ENCODE data around the gene MED25.
"Not testable (repeated sequence)": the region's sequence is repeated elsewhere in the genome, so short reads cannot be mapped to it uniquely, and the experiment has no call there.

The MED25 gene

DNA sequence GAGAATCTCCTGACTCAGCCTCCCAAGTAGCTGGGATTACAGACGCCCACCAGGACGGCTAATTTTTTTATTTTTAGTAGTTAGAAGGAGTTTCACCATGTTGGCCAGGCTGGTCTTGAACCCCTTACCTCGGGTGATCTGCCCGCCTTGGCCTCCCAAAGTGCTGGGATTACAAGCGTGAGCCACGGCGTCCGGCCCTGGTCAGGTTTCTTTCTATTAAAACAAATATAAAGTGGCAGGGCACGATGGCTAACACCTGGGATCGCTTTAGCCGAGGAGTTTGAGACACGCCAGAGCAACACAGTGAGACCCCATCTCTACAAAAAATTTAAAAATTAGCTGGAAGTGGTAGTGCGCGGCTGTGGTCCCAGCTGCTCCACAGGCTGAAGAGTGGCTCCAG, 1.5 kb upstream of the MED25 start:
- Histone ChIP-seq H3K27me3 (ENCODE audit: low read length) (no peaks in the 10 kb centered on the region), H3K79me2 (ENCODE audit: insufficient read depth, low read length) (peaks cover 27% of the 10 kb centered on the region), H2AFZ (ENCODE audit: low read depth, low read length, severe bottlenecking) (no peak overlapping the region), H3K4me2 (ENCODE audit: low read depth, low read length, poor library complexity, severe bottlenecking) (no peak overlapping the region), H3K36me3 (ENCODE audit: low read length) (no peaks in the 10 kb centered on the region), H4K20me1 (ENCODE audit: low read depth, low read length) (no peaks in the 10 kb centered on the region), H3K9ac (ENCODE audit: low read length) (no peak overlapping the region), H3K9me2 (replicated peaks; ENCODE audit: insufficient read depth, low read length) (no peaks in the 10 kb centered on the region), H3F3A (ENCODE audit: insufficient read depth) (peaks cover 32% of the 10 kb centered on the region), H3K4me3 (ENCODE audit: insufficient read depth, low read length, poor library complexity, severe bottlenecking) (no peak overlapping the region), H3K9me3 (ENCODE audit: insufficient read depth, low read length) (no peaks in the 10 kb centered on the region), H3K27ac (ENCODE audit: low read depth, low read length) (no peak overlapping the region)
- TF ChIP-seq EZH2phosphoT487 (conservative IDR thresholded peaks at IDR 0.05; ENCODE audit: low read length): no peak
- TF ChIP-seq, protein P1, sequence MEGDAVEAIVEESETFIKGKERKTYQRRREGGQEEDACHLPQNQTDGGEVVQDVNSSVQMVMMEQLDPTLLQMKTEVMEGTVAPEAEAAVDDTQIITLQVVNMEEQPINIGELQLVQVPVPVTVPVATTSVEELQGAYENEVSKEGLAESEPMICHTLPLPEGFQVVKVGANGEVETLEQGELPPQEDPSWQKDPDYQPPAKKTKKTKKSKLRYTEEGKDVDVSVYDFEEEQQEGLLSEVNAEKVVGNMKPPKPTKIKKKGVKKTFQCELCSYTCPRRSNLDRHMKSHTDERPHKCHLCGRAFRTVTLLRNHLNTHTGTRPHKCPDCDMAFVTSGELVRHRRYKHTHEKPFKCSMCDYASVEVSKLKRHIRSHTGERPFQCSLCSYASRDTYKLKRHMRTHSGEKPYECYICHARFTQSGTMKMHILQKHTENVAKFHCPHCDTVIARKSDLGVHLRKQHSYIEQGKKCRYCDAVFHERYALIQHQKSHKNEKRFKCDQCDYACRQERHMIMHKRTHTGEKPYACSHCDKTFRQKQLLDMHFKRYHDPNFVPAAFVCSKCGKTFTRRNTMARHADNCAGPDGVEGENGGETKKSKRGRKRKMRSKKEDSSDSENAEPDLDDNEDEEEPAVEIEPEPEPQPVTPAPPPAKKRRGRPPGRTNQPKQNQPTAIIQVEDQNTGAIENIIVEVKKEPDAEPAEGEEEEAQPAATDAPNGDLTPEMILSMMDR (IDR thresholded peaks at IDR 0.05; ENCODE audit: insufficient read depth, low read length, poor library complexity, severe bottlenecking): no peak

DNA sequence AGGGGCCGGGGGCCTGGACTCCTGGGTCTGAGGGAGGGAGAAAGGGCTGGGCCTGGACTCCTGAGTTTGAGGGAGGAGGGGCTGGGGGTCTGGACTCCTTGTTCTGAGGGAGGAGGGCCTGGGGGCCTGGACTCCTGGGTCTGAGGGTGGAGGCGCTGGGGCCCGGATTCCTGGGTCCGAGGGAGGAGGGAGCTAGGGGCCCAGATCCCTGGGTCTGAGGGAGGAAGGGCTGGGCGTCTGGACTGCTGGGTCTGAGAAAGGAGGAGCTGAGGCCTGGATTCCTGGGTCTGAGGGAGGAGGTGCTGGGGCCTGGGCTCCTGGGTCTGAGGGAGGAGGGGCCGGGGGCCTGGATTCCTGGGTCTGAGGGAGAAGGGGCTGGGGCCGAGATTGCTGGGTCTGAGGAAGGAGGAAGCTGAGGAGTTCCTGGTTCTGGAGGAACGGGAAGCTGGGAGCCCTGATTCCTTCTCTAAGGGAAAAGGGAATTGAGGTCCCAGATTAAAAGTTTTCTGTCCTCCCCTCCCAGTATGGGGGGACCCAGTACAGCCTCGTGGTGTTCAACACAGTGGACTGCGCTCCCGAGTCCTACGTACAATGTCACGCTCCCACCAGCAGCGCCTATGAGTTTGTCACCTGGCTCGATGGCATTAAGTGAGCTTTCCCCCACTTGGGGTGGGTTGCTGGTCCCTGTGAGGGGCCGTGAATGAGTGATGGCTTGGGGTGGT, 721 bp downstream of the MED25 start:
- H3K27me3 ChIP-seq (ENCODE audit: low read length): no peaks in the 10 kb centered on the region
- peak overlapping the region; percentile 67 for H3K4me3 ChIP-seq (ENCODE audit: insufficient read depth, low read length, poor library complexity, severe bottlenecking)
- H3F3A ChIP-seq (ENCODE audit: insufficient read depth): peaks cover 34% of the 10 kb centered on the region
- H3K36me3 ChIP-seq (ENCODE audit: low read length): no peaks in the 10 kb centered on the region
- no peaks in the 10 kb centered on the region for H3K9me2 ChIP-seq (replicated peaks; ENCODE audit: insufficient read depth, low read length)
- H3K9ac ChIP-seq (ENCODE audit: low read length): peak overlapping the region; percentile 85
- H2AFZ ChIP-seq (ENCODE audit: low read depth, low read length, severe bottlenecking): no peak overlapping the region
- no peaks in the 10 kb centered on the region for H4K20me1 ChIP-seq (ENCODE audit: low read depth, low read length)
- peak overlapping the region; percentile 81 for H3K27ac ChIP-seq (ENCODE audit: low read depth, low read length)
- no peaks in the 10 kb centered on the region for H3K9me3 ChIP-seq (ENCODE audit: insufficient read depth, low read length)
- TF ChIP-seq, protein P1 (IDR thresholded peaks at IDR 0.05; ENCODE audit: insufficient read depth, low read length, poor library complexity, severe bottlenecking): no peak
- TF ChIP-seq EZH2phosphoT487 (conservative IDR thresholded peaks at IDR 0.05; ENCODE audit: low read length): no peak
- peak overlapping the region; percentile 76 for H3K4me2 ChIP-seq (ENCODE audit: low read depth, low read length, poor library complexity, severe bottlenecking)
- H3K79me2 ChIP-seq (ENCODE audit: insufficient read depth, low read length): peaks cover 29% of the 10 kb centered on the region

- Histone ChIP-seq H3K27ac (ENCODE audit: low read depth, low read length) (peak overlapping the region; percentile 81), H3K4me3 (ENCODE audit: insufficient read depth, low read length, poor library complexity, severe bottlenecking) (peak overlapping the region; percentile 67), H3K9ac (ENCODE audit: low read length) (peak overlapping the region; percentile 85)
Measured at GRCh38 chr19:49819452-49820115, 1.5 kb downstream of the MED25 start.

GRCh38 chr19:49820125-49820524, 2.0 kb downstream of the MED25 start:
- no peak overlapping the region for H3K4me3 ChIP-seq (ENCODE audit: insufficient read depth, low read length, poor library complexity, severe bottlenecking)
- no peaks in the 10 kb centered on the region for H3K9me2 ChIP-seq (replicated peaks; ENCODE audit: insufficient read depth, low read length)
- no peak overlapping the region for H3K9ac ChIP-seq (ENCODE audit: low read length)
- H3K4me2 ChIP-seq (ENCODE audit: low read depth, low read length, poor library complexity, severe bottlenecking): no peak overlapping the region
- H3K27me3 ChIP-seq (ENCODE audit: low read length): no peaks in the 10 kb centered on the region
- H3K36me3 ChIP-seq (ENCODE audit: low read length): no peaks in the 10 kb centered on the region
- H4K20me1 ChIP-seq (ENCODE audit: low read depth, low read length): no peaks in the 10 kb centered on the region
- H3K9me3 ChIP-seq (ENCODE audit: insufficient read depth, low read length): no peaks in the 10 kb centered on the region
- H3K27ac ChIP-seq (ENCODE audit: low read depth, low read length): peak overlapping the region; percentile 25; the same call in 1 of the 2 replicates
- peaks cover 42% of the 10 kb centered on the region for H3K79me2 ChIP-seq (ENCODE audit: insufficient read depth, low read length)
- no peak overlapping the region for H2AFZ ChIP-seq (ENCODE audit: low read depth, low read length, severe bottlenecking)
- TF ChIP-seq, protein P1 (IDR thresholded peaks at IDR 0.05; ENCODE audit: insufficient read depth, low read length, poor library complexity, severe bottlenecking): no peak
- no peak for TF ChIP-seq EZH2phosphoT487 (conservative IDR thresholded peaks at IDR 0.05; ENCODE audit: low read length)
- peaks cover 25% of the 10 kb centered on the region for H3F3A ChIP-seq (ENCODE audit: insufficient read depth)

More at GRCh38 chr19:49819452-49820115, 1.5 kb downstream of the MED25 start:
- H4K20me1 ChIP-seq (ENCODE audit: low read depth, low read length); H3K27me3 ChIP-seq (ENCODE audit: low read length); H3K9me3 ChIP-seq (ENCODE audit: insufficient read depth, low read length); H3K36me3 ChIP-seq (ENCODE audit: low read length); H3K9me2 ChIP-seq (replicated peaks; ENCODE audit: insufficient read depth, low read length); H2AFZ ChIP-seq (ENCODE audit: low read depth, low read length, severe bottlenecking): not testable (repeated sequence)
- H3K4me2 ChIP-seq (ENCODE audit: low read depth, low read length, poor library complexity, severe bottlenecking): peak overlapping the region; percentile 76
- peaks cover 37% of the 10 kb centered on the region for H3K79me2 ChIP-seq (ENCODE audit: insufficient read depth, low read length)
- H3F3A ChIP-seq (ENCODE audit: insufficient read depth): peaks cover 28% of the 10 kb centered on the region
